Measurements from ENCODE around the gene CNIH3. TPM values are rescaled to one million over a fixed set of nuclear protein-coding genes. Genes with fewer than 3 reads are reported as not detected.

CNIH3 gene
- total RNA-seq, 1 experiment from 2014 or later: 3.7 TPM

- intact Hi-C loops (cut with micrococcal nuclease; ENCODE audit: unreplicated experiment) (no loop called here), in situ Hi-C loops (cut with HindIII; ENCODE audit: low pct_unique_long_range_greater_than_20kb, low sequenced_read_pairs) (no loop called here)
- ATAC-seq (no peak), DNase-seq (ENCODE audit: low read depth, low spot score) (no peak)
- H3K27me3 ChIP-seq (ENCODE audit: control insufficient read depth, insufficient read depth, low read length): no peaks in the 10 kb centered on the region
- no peaks in the 10 kb centered on the region for H3K4me1 ChIP-seq (ENCODE audit: control insufficient read depth, insufficient read depth, low read length)
- TF ChIP-seq SIN3A (IDR thresholded peaks at IDR 0.05; ENCODE audit: borderline replicate concordance, insufficient read depth, low read depth, low read length): no peak
- TF ChIP-seq CTCF (IDR thresholded peaks at IDR 0.05): no peak
- no peak for TF ChIP-seq POLR2AphosphoS5 (IDR thresholded peaks at IDR 0.05; ENCODE audit: low read depth, low read length)
- no peak for TF ChIP-seq TCF7L2 (IDR thresholded peaks at IDR 0.05; ENCODE audit: low read depth, low read length)
- TF ChIP-seq REST (IDR thresholded peaks at IDR 0.05; ENCODE audit: insufficient read depth in 1 of 2, low read depth in 2 of 2, low read length in 1 of 2): no peak
- no peaks in the 10 kb centered on the region for H3K9me3 ChIP-seq (ENCODE audit: control insufficient read depth, insufficient read depth, low read depth, low read length)
- no peak overlapping the region for H3K27ac ChIP-seq (ENCODE audit: low read length)
- ChIA-PET POLR2A (no interaction called here), CTCF (no interaction called here)
- BruUV-seq (replicated peaks): no TSS peak
- no peak overlapping the region for H3K4me3 ChIP-seq (ENCODE audit: low read depth in 2 of 2, low read length in 2 of 2)
- H3K36me3 ChIP-seq (ENCODE audit: control insufficient read depth, insufficient read depth, low read length): no peaks in the 10 kb centered on the region
These were observed 124.6 kb downstream of the CNIH3 start for GRCh38 chr1:224740685-224741052.

GRCh38 chr1:224742349-224742748, 126.2 kb downstream of the CNIH3 start:
- BruUV-seq (replicated peaks): no TSS peak
- CTCF ChIA-PET: no interaction called here
- Histone ChIP-seq H3K36me3 (ENCODE audit: control insufficient read depth, insufficient read depth, low read length) (no peaks in the 10 kb centered on the region), H3K27me3 (ENCODE audit: control insufficient read depth, insufficient read depth, low read length) (no peaks in the 10 kb centered on the region), H3K27ac (ENCODE audit: low read length) (no peak overlapping the region), H3K9me3 (ENCODE audit: control insufficient read depth, insufficient read depth, low read depth, low read length) (no peaks in the 10 kb centered on the region), H3K4me1 (ENCODE audit: control insufficient read depth, insufficient read depth, low read length) (no peaks in the 10 kb centered on the region), H3K4me3 (ENCODE audit: low read depth in 2 of 2, low read length in 2 of 2) (no peak overlapping the region)
- ATAC-seq: no peak
- DNase-seq (ENCODE audit: low read depth, low spot score): no peak
- no peak for TF ChIP-seq TCF7L2 (IDR thresholded peaks at IDR 0.05; ENCODE audit: low read depth, low read length)
- no peak for TF ChIP-seq SIN3A (IDR thresholded peaks at IDR 0.05; ENCODE audit: borderline replicate concordance, insufficient read depth, low read depth, low read length)
- no peak for TF ChIP-seq POLR2AphosphoS5 (IDR thresholded peaks at IDR 0.05; ENCODE audit: low read depth, low read length)
- TF ChIP-seq REST (IDR thresholded peaks at IDR 0.05; ENCODE audit: insufficient read depth in 1 of 2, low read depth in 2 of 2, low read length in 1 of 2): no peak
- TF ChIP-seq CTCF (IDR thresholded peaks at IDR 0.05): no peak
- in situ Hi-C loops (cut with HindIII; ENCODE audit: low pct_unique_long_range_greater_than_20kb, low sequenced_read_pairs) (no loop called here), intact Hi-C loops (cut with micrococcal nuclease; ENCODE audit: unreplicated experiment) (no loop called here)
- POLR2A ChIA-PET: no interaction called here
